Measurements from ENCODE around the gene ARSJ.
"Not testable (repeated sequence)": the region's sequence is repeated elsewhere in the genome, so short reads cannot be mapped to it uniquely, and the experiment has no call there.

The ARSJ gene

DNA sequence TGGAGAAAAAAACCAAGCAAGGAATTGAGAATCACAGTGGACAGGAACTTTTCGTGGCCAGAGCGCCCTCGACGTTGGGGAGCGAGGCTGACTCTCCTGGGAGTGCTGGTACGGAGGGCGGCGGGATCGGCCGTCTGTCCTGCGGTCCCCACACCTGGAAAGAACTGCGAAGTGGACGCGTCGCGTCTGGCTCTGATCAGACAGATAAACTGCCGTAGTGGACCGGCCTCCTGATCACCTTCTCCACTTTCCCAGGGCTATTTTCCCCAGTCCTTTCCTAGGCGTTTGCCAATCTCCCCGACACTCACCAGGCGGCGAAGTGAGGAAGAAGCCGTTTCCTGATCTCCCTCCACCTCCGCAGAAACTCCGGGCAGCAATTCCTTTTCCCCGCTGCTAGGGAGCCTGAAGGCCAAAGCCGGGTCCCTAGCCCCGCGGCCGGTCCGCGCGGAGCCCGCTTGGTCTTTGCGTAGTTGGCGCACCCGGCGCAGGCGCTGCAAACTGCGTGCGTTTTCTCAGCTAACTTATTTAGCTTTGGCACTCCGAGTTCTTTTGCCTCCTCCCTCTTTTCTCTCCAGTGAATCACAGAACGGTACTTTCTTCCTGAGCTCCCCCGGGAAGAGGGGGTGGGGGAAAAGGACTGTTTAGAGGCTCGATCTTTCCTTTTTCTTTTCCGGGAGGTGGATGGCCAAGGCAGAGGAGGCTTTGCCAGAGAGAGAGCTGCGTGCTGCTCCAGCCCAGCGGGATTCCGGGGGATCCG is at the start of gene ARSJ:
ARSJ (minus strand) TSS at position 500 of the 757 bp plus-strand sequence. CDS start 813 bp downstream, outside the sequence.
- no peak for DNase-seq (ENCODE audit: low spot score)

DNA sequence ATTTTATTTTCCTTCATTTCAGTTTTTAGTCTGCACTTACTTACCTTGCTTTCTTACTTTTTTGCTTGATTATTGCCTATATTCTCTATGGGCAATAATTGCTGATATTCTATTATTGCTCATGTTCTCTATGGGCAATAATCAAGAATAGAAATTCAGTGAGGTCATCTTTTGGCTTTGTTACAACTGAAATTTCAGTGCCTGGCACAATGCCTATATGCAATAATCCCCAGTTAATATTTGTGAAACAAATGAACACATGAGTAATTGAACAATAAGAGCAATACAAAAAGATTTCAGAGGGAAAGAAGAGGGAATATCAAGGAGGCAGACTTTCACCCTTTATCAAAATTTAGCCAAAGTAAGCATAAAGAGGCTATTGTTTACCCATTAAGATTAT is 48.6 kb upstream of the ARSJ start:
- no peak for DNase-seq (ENCODE audit: low spot score)

- DNase-seq (ENCODE audit: low spot score), result no peak
Observed at GRCh38 chr4:114027596-114027995, 48.1 kb upstream of the ARSJ start.

DNA sequence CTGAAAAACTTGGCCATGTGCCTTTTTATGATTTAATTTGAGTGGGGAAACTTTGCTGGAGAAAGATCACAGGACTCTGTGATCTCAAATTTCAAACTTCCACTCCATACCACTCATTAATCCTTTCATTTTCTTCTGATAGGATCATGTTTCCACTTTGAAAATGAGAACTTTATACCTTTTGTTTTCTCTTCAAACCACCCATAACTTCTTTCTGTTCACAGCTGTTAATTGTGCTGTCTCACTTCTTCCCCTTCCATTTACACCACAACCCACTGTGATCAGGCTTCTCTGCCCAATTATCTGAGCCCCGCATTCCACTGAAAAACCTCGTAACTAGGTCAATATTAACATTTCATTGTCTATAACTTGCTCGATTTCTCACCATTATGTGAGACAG is 47.0 kb upstream of the ARSJ start:
- DNase-seq (ENCODE audit: low spot score), result no peak

DNA sequence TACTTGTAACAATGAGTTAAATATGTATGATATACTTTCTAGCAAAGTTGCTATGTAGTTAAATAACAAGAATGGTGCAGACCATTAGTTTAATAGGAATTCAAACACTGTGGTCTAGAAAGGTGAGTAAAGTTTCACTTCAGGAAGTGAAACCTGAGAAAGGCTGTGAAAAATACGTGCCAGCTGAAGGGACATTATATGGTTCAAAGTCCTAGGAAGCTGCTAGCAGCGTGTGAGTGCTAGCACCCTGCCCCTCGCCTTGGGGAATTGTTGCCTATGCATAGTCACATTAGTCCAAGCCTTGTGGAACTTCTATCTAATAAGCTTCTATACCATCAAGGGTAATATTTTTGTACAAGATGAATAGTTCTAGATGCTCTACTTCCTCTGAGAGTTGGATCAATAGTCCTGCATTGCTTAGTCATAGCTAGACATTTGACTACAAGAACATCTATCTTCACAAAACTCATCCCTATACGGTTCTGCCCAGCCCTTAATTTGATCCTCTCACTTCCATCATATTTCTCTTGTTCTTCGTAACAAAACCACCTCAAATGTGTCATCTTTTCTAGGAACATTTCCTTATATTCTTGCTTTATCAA is 45.8 kb upstream of the ARSJ start:
- DNase-seq (ENCODE audit: low spot score), result no peak

DNA sequence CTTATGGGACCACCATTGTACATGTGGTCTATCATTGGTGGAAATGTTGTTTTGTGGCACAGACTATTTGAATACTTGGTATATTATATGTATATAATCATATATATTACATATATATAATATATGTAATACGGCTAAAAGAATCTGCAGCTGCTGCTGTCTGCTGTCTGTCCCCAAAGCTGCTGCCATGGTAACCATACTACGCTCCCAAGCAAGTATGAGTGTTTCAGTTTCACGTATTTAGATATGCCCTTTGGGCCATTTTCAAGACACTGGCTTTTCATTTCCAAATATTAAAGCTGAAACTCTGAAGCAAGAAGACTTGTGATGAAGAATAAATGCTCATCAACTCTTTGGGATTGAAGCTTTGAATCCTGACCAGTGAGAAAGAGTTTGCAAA is 42.0 kb upstream of the ARSJ start:
- DNase-seq (ENCODE audit: low spot score), result no peak

DNA sequence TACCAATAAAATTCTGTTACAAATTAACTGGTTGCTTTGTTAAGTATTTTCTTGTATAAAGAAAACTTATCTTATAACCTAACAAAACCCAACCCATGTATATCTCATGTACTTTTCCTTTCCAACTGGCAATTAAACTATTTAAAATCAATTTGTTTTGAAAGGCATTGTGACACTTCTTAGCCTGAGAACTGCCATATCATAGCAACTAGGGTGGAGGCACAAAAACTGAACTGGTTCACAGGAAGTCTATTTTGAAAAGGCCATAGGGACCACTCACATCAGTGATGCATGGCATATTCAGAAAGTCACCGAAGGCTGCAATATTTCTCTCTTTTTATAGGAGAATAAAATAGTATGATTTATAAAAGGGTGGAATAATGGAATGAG is 40.5 kb upstream of the ARSJ start:
- DNase-seq (ENCODE audit: low spot score), result no peak

GRCh38 chr4:114019276-114019968 is 40.0 kb upstream of the ARSJ start:
- no peak for DNase-seq (ENCODE audit: low spot score)

GRCh38 chr4:114017120-114017917 is 37.9 kb upstream of the ARSJ start:
- DNase-seq (ENCODE audit: low spot score), result no peak

DNA sequence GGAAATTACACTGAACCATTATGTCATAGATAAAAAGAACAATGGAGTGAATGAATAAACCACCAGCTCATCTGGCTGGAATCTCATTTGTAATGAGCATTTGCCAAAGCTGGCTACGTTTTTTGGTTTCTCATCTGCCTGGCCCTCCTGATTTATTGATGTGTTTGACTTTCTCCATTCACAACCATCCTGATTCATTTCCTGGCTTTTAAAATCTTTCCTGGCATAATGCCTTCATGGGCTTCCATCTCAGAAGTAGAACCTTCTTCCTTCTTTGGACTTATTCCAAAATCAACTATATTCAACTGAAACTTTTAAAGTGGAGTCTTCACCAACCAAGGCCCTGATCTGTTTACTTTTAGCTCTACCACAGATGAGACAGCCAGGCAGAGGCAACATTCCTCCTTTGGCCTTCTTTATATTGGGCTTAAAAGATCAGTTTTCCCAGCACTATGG is 36.0 kb upstream of the ARSJ start:
- no peak for DNase-seq (ENCODE audit: low spot score)

GRCh38 chr4:114013201-114013600 is 33.8 kb upstream of the ARSJ start:
- DNase-seq (ENCODE audit: low spot score), result not testable (repeated sequence)

- no peak for DNase-seq (ENCODE audit: low spot score)
Observed at GRCh38 chr4:114012749-114013148, 33.3 kb upstream of the ARSJ start.

DNA sequence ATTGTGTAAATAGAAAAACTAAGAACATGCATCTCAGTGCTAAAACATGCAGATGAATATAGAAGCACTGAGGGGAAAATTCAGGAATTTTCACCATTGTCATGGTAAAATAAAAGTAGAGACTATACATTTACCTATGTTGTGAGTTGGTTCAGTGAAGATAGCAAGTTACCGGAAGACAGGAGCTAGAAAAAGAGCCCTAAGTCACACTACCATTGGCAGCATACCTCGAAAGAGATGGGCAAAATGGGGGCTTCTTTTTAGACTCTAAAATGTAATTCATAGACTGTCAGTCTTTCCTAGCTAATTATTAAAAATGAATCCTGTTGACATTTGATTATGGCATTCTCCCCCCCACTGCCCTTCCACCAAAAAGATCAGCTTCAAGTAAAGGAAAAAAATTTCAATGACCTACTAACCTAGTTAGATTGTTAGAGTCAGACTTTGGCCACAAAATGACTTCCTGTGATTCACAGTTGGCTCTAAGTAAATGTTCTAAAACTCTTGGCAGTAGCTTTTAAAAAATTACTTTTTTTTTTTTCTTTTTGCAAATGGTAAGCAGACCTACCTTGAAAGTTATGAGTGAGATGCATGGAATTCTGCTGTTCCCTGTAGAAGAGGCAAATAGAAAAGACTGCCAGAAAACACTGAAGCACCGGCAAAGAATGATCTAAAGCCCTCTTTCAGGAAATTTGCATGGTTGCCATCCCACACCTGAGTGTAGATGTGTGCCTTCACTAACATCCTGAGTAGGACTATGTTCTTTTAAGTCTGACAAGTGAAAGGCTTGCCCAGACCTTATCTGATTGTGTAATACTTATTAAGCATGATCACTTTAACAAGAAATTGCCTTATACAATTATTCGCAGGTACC is 26.4 kb upstream of the ARSJ start:
- DNase-seq (ENCODE audit: low spot score), result no peak

DNA sequence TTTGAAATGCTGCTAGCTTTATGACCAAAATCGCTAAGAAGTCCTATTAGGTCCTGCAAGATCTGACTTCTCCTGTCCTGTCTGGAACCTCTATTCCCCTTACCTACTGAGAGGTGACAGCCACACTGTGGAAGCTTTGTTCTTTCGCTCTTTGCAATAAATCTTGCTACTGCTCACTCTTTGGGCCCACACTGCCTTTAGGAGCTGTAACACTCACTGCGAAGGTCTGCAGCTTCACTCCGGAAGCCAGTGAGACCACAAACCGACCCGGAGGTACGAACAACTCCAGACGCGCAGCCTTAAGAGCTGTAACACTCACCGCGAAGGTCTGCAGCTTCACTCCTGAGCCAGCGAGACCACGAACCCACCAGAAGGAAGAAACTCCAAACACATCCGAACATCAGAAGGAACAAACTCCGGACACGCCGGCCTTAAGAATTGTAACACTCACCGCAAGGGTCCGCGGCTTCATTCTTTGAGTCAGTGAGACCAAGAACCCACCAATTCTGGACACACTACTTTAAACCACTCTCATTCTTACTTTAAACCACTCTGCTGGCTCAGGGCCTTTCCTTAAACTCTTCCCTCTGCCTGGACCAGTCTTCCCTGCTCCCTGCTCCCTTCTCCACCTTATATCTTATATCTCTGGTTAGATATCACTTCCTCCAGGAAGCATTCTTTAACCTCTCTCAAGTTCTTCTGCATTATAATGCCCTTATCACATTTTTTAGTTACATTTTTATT is 25.2 kb upstream of the ARSJ start:
- DNase-seq (ENCODE audit: low spot score), result not testable (repeated sequence)

DNA sequence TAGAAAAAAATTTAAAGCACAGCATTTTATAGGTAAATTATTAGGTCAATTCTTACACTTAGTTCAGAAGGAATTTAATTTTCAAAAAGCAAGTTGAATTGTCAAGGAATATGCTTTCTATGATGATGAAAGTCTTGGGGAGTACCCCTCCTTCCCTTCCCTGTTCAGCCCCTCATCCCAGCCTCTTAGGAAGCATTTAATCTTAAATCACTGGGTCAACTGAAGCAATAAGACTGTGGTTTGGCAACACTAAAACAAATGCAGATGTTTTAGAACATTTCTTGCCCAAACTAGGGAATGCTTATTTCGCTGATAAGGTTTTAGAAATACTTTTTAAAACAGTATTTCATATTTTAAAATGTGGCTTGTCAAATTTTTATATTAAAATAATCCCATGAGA is 19.1 kb upstream of the ARSJ start:
- DNase-seq (ENCODE audit: low spot score), result no peak

GRCh38 chr4:113998079-113998478 is 18.6 kb upstream of the ARSJ start:
- DNase-seq (ENCODE audit: low spot score), result no peak

- no peak for DNase-seq (ENCODE audit: low spot score)
Observed at GRCh38 chr4:113997206-113997605, 17.8 kb upstream of the ARSJ start.

DNA sequence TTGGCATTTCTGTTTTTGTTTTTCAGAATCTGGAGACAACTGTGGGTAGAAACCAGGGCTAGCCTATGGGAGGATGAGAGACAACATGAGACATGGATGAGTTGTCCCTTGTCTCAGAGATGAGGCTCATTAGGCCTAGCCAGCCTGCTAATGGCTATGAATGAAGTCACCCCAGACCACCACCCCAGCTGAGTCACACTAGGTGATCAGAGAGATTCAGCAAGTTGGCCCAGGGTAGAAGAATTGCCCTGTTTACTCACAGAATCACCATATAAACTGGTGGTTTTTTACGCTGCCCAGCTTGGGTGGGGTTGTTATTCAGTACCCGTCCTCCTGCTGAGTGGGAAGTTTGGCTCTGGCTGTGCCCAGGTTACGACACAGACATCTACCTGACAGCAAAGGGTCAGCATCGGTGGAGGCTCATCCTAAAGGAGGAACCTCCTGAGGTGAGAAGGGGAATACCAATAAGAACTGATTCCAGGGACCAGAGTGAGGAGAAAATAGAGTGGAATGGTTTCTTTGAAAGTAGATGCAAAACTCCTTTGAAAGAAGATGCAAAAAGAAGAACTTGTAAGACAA is 17.2 kb upstream of the ARSJ start:
- DNase-seq (ENCODE audit: low spot score), result no peak

DNA sequence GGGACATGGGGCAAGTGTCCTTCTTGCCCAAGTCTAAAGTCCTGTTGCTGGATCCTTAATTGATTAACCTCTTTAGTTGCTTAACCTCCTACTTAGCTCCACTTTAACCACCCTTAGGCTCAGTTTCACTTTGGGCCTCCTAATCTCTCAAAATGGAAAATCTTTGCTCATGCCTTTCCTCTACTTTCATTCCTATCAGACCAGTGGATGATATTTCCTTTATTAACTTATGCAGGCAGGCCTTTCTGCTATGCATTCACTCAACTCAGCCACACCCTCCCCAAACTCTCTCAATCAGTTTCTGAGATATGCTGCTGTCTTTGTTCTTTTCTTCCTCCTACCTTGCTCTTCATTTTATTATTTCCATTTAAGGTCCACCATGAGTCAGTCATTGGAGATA is 14.4 kb upstream of the ARSJ start:
- no peak for DNase-seq (ENCODE audit: low spot score)

- DNase-seq (ENCODE audit: low spot score), result no peak
Observed at GRCh38 chr4:113990886-113991285, 11.4 kb upstream of the ARSJ start.
